ENCODE measurements around the gene RSPH3.

Gene RSPH3

GRCh38 chr6:158924499-158925455, 75.2 kb downstream of the RSPH3 start:
- DNase-seq, result no peak

DNA sequence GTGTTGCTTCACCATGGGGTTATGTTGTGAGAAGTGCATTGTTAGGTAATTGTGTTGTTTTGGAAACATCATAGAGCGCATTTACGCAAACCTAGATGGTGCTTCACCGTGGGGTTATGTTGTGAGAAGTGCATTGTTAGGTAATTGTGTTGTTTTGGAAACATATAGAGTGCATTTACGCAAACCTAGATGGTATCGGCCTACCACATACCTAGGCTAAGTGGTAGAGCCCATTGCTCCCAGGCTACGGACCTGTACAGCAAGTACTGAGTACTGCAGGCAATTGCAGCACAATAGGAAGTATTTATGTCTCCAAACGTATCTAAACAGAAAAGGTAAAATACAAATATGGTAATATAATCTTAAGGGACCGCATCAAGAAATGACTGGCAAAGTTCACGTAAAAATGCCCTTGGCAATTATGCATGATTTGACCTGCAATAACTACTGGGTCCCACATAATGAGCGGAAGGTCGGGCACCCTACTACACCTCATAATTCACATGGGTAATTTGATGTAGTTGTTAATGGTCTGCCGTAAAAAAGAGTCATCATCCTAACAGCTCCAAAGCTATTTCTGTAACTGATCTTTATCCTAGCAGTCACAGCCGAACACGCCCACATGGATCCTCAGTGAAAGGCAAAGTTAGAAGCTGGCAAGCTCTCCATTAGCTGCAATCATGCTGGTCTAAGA, 76.0 kb downstream of the RSPH3 start:
- no peak for DNase-seq
